SJCRH30 (cell line): ENCODE data around the gene AP3B1. TPM values are rescaled to one million over a fixed set of nuclear protein-coding genes. Genes with fewer than 3 reads are reported as not detected.

Source experiments
- DNase-seq, 2 experiments: peaks; one replicate each; pipeline ENCODE4 v3.0.0-alpha.2; 2015 to 2020
- H3K27ac ChIP-seq: fragments of 250-450 bp; sonication (Bioruptor Pico); 2 replicates; pipeline ENCODE4 v1.5.1; 2020; ENCODE audit warnings: mild to moderate bottlenecking, moderate library complexity
- H3K27me3 ChIP-seq: fragments of 250-450 bp; sonication (Bioruptor Pico); 2 replicates; pipeline ENCODE4 v1.5.1; 2020; ENCODE audit warnings: mild to moderate bottlenecking, moderate library complexity
- H3K36me3 ChIP-seq: fragments of 250-450 bp; sonication (Bioruptor Pico); 2 replicates; pipeline ENCODE4 v1.5.1; 2020; ENCODE audit warnings: mild to moderate bottlenecking, moderate library complexity
- H3K4me1 ChIP-seq: fragments of 250-450 bp; sonication (Bioruptor Pico); 2 replicates; pipeline ENCODE4 v1.5.1; 2020; ENCODE audit warnings: mild to moderate bottlenecking, moderate library complexity
- H3K4me3 ChIP-seq: fragments of 250-450 bp; sonication (Bioruptor Pico); 2 replicates; pipeline ENCODE4 v1.5.1; 2020; ENCODE audit warnings: mild to moderate bottlenecking, moderate library complexity
- H3K9me3 ChIP-seq: fragments of 250-450 bp; sonication (Bioruptor Pico); replicated peaks from 2 replicates; pipeline ENCODE4 v1.5.1; 2020; ENCODE audit warnings: mild to moderate bottlenecking, moderate library complexity
- total RNA-seq: library from RNA; depleted of rRNA; stranded (reverse); fragments of >200 nt; shearing (Covaris generic); gene quantifications from 2 replicates; pipeline ENCODE4 v1.2.3, GENCODE V29; 2014; rRNA removed

AP3B1 gene
- total RNA-seq = 79.6 and 93.0 TPM in 2 replicates

- H3K4me1 ChIP-seq = no peaks in the 10 kb centered on the region
- no peaks in the 10 kb centered on the region for H3K9me3 ChIP-seq
- H3K4me3 ChIP-seq = peak within 1 kb of the TSS; percentile 85
- peak; percentile 99 for DNase-seq
- no peaks in the 10 kb centered on the region for H3K27me3 ChIP-seq
- peak within 1 kb of the TSS; percentile 83 for H3K27ac ChIP-seq
- no peaks in the 10 kb centered on the region; the same call in 1 of the 2 replicates for H3K36me3 ChIP-seq
Observed at GRCh38 chr5:78294248-78295034, at the start of gene AP3B1. AP3B1 (minus strand) TSS chr5:78294698; CDS start chr5:78294579, 119 bp downstream.

GRCh38 chr5:78341440-78341839, 46.9 kb upstream of the AP3B1 start:
- H3K27me3 ChIP-seq = no peaks in the 10 kb centered on the region
- no peak overlapping the region for H3K27ac ChIP-seq
- DNase-seq = no peak
- H3K36me3 ChIP-seq = no peaks in the 10 kb centered on the region
- H3K4me3 ChIP-seq = no peak overlapping the region
- H3K9me3 ChIP-seq = no peaks in the 10 kb centered on the region
- no peaks in the 10 kb centered on the region for H3K4me1 ChIP-seq

- Histone ChIP-seq H3K4me1 (no peaks in the 10 kb centered on the region), H3K4me3 (no peak overlapping the region), H3K36me3 (no peaks in the 10 kb centered on the region), H3K27me3 (no peaks in the 10 kb centered on the region), H3K27ac (no peak overlapping the region), H3K9me3 (no peaks in the 10 kb centered on the region)
- DNase-seq = no peak
Observed at GRCh38 chr5:78339617-78340436, 45.3 kb upstream of the AP3B1 start.

GRCh38 chr5:78336698-78337097, 42.2 kb upstream of the AP3B1 start:
- Histone ChIP-seq H3K27ac (no peak overlapping the region), H3K9me3 (no peaks in the 10 kb centered on the region), H3K36me3 (no peaks in the 10 kb centered on the region), H3K27me3 (no peaks in the 10 kb centered on the region), H3K4me3 (no peak overlapping the region), H3K4me1 (no peaks in the 10 kb centered on the region)
- DNase-seq = no peak

- no peak overlapping the region for H3K27ac ChIP-seq
Observed at GRCh38 chr5:78335976-78336375, 41.5 kb upstream of the AP3B1 start.

GRCh38 chr5:78334811-78335210, 40.3 kb upstream of the AP3B1 start:
- H3K36me3 ChIP-seq = no peaks in the 10 kb centered on the region
- no peak overlapping the region for H3K4me3 ChIP-seq
- DNase-seq = no peak

More at GRCh38 chr5:78335976-78336375, 41.5 kb upstream of the AP3B1 start:
- no peak overlapping the region for H3K4me3 ChIP-seq
- H3K36me3 ChIP-seq = no peaks in the 10 kb centered on the region
- H3K27me3 ChIP-seq = no peaks in the 10 kb centered on the region
- DNase-seq = no peak
- H3K4me1 ChIP-seq = no peaks in the 10 kb centered on the region
- H3K9me3 ChIP-seq = no peaks in the 10 kb centered on the region

GRCh38 chr5:78331523-78332080, 37.1 kb upstream of the AP3B1 start:
- no peak overlapping the region for H3K4me3 ChIP-seq
- no peaks in the 10 kb centered on the region for H3K9me3 ChIP-seq
- no peaks in the 10 kb centered on the region for H3K4me1 ChIP-seq
- DNase-seq = no peak
- no peaks in the 10 kb centered on the region for H3K36me3 ChIP-seq
- H3K27me3 ChIP-seq = no peaks in the 10 kb centered on the region
- no peak overlapping the region for H3K27ac ChIP-seq

More at GRCh38 chr5:78334811-78335210, 40.3 kb upstream of the AP3B1 start:
- Histone ChIP-seq H3K27me3 (no peaks in the 10 kb centered on the region), H3K27ac (no peak overlapping the region), H3K4me1 (no peaks in the 10 kb centered on the region), H3K9me3 (no peaks in the 10 kb centered on the region)

GRCh38 chr5:78328585-78329173, 34.2 kb upstream of the AP3B1 start:
- no peak for DNase-seq
- no peaks in the 10 kb centered on the region for H3K27me3 ChIP-seq
- no peaks in the 10 kb centered on the region for H3K4me1 ChIP-seq
- no peaks in the 10 kb centered on the region for H3K36me3 ChIP-seq
- no peaks in the 10 kb centered on the region for H3K9me3 ChIP-seq
- H3K27ac ChIP-seq = no peak overlapping the region
- H3K4me3 ChIP-seq = no peak overlapping the region

GRCh38 chr5:78327761-78328510, 33.4 kb upstream of the AP3B1 start:
- no peak overlapping the region for H3K27ac ChIP-seq
- no peak overlapping the region for H3K4me3 ChIP-seq
- no peaks in the 10 kb centered on the region for H3K4me1 ChIP-seq
- H3K27me3 ChIP-seq = no peaks in the 10 kb centered on the region
- DNase-seq = no peak
- H3K36me3 ChIP-seq = no peaks in the 10 kb centered on the region
- H3K9me3 ChIP-seq = no peaks in the 10 kb centered on the region

GRCh38 chr5:78326930-78327329, 32.4 kb upstream of the AP3B1 start:
- no peaks in the 10 kb centered on the region for H3K36me3 ChIP-seq
- no peak overlapping the region for H3K4me3 ChIP-seq
- H3K4me1 ChIP-seq = no peaks in the 10 kb centered on the region
- no peak for DNase-seq
- no peak overlapping the region for H3K27ac ChIP-seq
- H3K9me3 ChIP-seq = no peaks in the 10 kb centered on the region
- H3K27me3 ChIP-seq = no peaks in the 10 kb centered on the region

- no peak overlapping the region for H3K27ac ChIP-seq
- no peak for DNase-seq
- no peaks in the 10 kb centered on the region for H3K27me3 ChIP-seq
- H3K4me3 ChIP-seq = no peak overlapping the region
- H3K9me3 ChIP-seq = no peaks in the 10 kb centered on the region
- no peaks in the 10 kb centered on the region for H3K4me1 ChIP-seq
- no peaks in the 10 kb centered on the region for H3K36me3 ChIP-seq
Observed at GRCh38 chr5:78323241-78323640, 28.7 kb upstream of the AP3B1 start.

GRCh38 chr5:78320401-78320800, 25.9 kb upstream of the AP3B1 start:
- Histone ChIP-seq H3K27ac (no peak overlapping the region), H3K36me3 (no peaks in the 10 kb centered on the region), H3K9me3 (no peaks in the 10 kb centered on the region), H3K27me3 (no peaks in the 10 kb centered on the region), H3K4me1 (no peaks in the 10 kb centered on the region), H3K4me3 (no peak overlapping the region)
- DNase-seq = peak; percentile 10 to 58

- Histone ChIP-seq H3K27me3 (no peaks in the 10 kb centered on the region), H3K4me3 (no peak overlapping the region), H3K4me1 (no peaks in the 10 kb centered on the region), H3K9me3 (no peaks in the 10 kb centered on the region), H3K27ac (no peak overlapping the region), H3K36me3 (no peaks in the 10 kb centered on the region)
- DNase-seq = no peak
Observed at GRCh38 chr5:78318337-78318736, 23.8 kb upstream of the AP3B1 start.

GRCh38 chr5:78317515-78317914, 23.0 kb upstream of the AP3B1 start:
- H3K27ac ChIP-seq = no peak overlapping the region
- no peaks in the 10 kb centered on the region for H3K9me3 ChIP-seq
- no peaks in the 10 kb centered on the region for H3K27me3 ChIP-seq
- H3K4me3 ChIP-seq = no peak overlapping the region
- no peaks in the 10 kb centered on the region for H3K4me1 ChIP-seq
- no peaks in the 10 kb centered on the region for H3K36me3 ChIP-seq
- no peak for DNase-seq
